PC-9 (cell line): Measurements from ENCODE around the gene ATP4B.

Source experiments
- EZH2 ChIP-seq: fragments of 200-600 bp; sonication (generic); IDR thresholded peaks from 2 replicates; pipeline ENCODE4 v1.8.0; 2017; ENCODE audit warnings: antibody characterized with exemption, low read depth
- TF ChIP-seq, protein P1 (sequence below): fragments of 200-600 bp; sonication (generic); conservative IDR thresholded peaks from 2 replicates; pipeline ENCODE4 v1.6.1; 2017; ENCODE audit warnings: mixed run types, antibody characterized with exemption, mild to moderate bottlenecking, moderate library complexity

DNA sequence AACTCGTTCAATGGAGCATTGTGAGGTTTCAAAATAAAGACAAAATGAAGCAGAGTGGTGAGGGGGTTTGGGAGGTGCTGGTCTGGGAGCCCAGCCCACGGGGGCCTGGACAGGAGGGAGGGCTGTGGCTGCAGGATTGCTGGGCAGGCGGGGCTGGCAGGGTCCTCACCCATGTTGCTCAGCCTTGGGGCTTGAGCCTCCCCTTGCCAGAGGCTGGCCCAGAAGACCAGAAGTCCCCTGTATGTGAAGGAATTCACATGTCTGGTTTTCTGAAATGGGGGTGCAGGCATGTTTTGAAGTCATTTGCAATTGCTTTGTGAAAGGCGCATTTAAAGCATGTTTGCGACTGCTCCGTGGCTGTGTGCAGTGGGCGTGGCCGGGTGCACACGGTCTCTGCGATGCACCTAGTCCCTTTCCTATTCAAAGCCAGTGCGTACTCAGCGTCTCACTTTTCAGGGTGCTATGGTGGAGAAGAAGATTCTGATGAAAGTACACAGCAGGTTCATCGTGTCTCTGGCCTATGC is 11.3 kb upstream of the ATP4B start:
- TF ChIP-seq, protein P1, sequence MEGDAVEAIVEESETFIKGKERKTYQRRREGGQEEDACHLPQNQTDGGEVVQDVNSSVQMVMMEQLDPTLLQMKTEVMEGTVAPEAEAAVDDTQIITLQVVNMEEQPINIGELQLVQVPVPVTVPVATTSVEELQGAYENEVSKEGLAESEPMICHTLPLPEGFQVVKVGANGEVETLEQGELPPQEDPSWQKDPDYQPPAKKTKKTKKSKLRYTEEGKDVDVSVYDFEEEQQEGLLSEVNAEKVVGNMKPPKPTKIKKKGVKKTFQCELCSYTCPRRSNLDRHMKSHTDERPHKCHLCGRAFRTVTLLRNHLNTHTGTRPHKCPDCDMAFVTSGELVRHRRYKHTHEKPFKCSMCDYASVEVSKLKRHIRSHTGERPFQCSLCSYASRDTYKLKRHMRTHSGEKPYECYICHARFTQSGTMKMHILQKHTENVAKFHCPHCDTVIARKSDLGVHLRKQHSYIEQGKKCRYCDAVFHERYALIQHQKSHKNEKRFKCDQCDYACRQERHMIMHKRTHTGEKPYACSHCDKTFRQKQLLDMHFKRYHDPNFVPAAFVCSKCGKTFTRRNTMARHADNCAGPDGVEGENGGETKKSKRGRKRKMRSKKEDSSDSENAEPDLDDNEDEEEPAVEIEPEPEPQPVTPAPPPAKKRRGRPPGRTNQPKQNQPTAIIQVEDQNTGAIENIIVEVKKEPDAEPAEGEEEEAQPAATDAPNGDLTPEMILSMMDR = no peak
- no peak for TF ChIP-seq EZH2
